HEK293 (cell line): ENCODE data around the gene LY6G5B.

Experiments
- CTCF ChIA-PET: fragments of 350-600 bp; formaldehyde crosslinking; extraction: SDS; loops from one replicate; lab custom pipeline; 2021; ENCODE audit warnings: antibody characterized with exemption; lab: Yijun Ruan, JAX
- POLR2A ChIA-PET: fragments of 300-600 bp; formaldehyde crosslinking; extraction: SDS; loops from one replicate; lab custom pipeline; 2020; ENCODE audit warnings: antibody characterized with exemption, inconsistent platforms; lab: Yijun Ruan, JAX
- H3K27ac ChIP-seq: fragments of 200-500 bp; sonication (Bioruptor generic); 2 replicates; pipeline ENCODE4 v1.5.1; 2014; ENCODE audit warnings: low read depth, low read length, control low read depth, inconsistent platforms; ENCODE audit errors: extremely low read depth
- H3K36me3 ChIP-seq, 2 experiments: fragments of 200-500 bp in 1 of 2; sonication (Bioruptor generic) in 1 of 2; 1 replicate in 1 of 2; 2 replicates in 1 of 2; pipeline ENCODE4 v1.5.1; 2014 to 2017; ENCODE audit warnings: inconsistent platforms in 2 of 2, low read length in 2 of 2; ENCODE audit not compliant: control insufficient read depth in 2 of 2, insufficient read depth in 1 of 2
- H3K4me1 ChIP-seq: fragments of 200-500 bp; sonication (Bioruptor generic); 2 replicates; pipeline ENCODE4 v1.5.1; 2014; ENCODE audit warnings: mild to moderate bottlenecking, low read length, inconsistent platforms; ENCODE audit not compliant: control insufficient read depth, insufficient read depth
- H3K4me3 ChIP-seq: 2 replicates; pipeline ENCODE4 v1.5.1; 2011; ENCODE audit warnings: low read depth, mild to moderate bottlenecking, control low read depth, low read length, moderate library complexity
- H3K9me3 ChIP-seq: fragments of 200-500 bp; sonication (Bioruptor generic); 2 replicates; pipeline ENCODE4 v1.5.1; 2014; ENCODE audit warnings: low read depth, low read length, inconsistent platforms; ENCODE audit not compliant: control insufficient read depth, insufficient read depth
- CTCF ChIP-seq: fragments of 450-650 bp; formaldehyde crosslinking; IDR thresholded peaks from 2 replicates; pipeline ENCODE4 v1.5.1; 2016; ENCODE audit warnings: missing biosample characterization, missing genetic modification characterization
- KLF10 ChIP-seq: fragments of 450-650 bp; IDR thresholded peaks from 2 replicates; pipeline ENCODE4 v1.5.1; 2018; ENCODE audit warnings: missing biosample characterization, mild to moderate bottlenecking, missing genetic modification characterization
- SCRT1 ChIP-seq: fragments of 450-650 bp; formaldehyde crosslinking; IDR thresholded peaks from 2 replicates; pipeline ENCODE4 v1.5.1; 2016; ENCODE audit warnings: missing biosample characterization, missing genetic modification characterization, borderline replicate concordance
- ZNF174 ChIP-seq: fragments of 450-650 bp; formaldehyde crosslinking; IDR thresholded peaks from 2 replicates; pipeline ENCODE4 v1.5.0; 2017; ENCODE audit warnings: missing biosample characterization, mild to moderate bottlenecking, missing genetic modification characterization
- ZNF2 ChIP-seq: fragments of 450-650 bp; formaldehyde crosslinking; IDR thresholded peaks from 2 replicates; pipeline ENCODE4 v1.5.1; 2016; ENCODE audit warnings: missing biosample characterization, missing genetic modification characterization
- ZNF223 ChIP-seq: fragments of 450-650 bp; formaldehyde crosslinking; IDR thresholded peaks from 2 replicates; pipeline ENCODE4 v1.5.1; 2016; ENCODE audit warnings: missing biosample characterization, missing genetic modification characterization
- ZNF324 ChIP-seq: fragments of 450-650 bp; formaldehyde crosslinking; IDR thresholded peaks from 2 replicates; pipeline ENCODE4 v1.5.1; 2016; ENCODE audit warnings: missing biosample characterization, missing genetic modification characterization
- ZNF341 ChIP-seq: fragments of 450-650 bp; formaldehyde crosslinking; IDR thresholded peaks from 2 replicates; pipeline ENCODE4; 2016; ENCODE audit warnings: low read depth, missing biosample characterization, missing genetic modification characterization
- ZNF350 ChIP-seq: fragments of 450-650 bp; formaldehyde crosslinking; IDR thresholded peaks from 2 replicates; pipeline ENCODE4 v1.5.0; 2017; ENCODE audit warnings: missing biosample characterization, mild to moderate bottlenecking, missing genetic modification characterization
- ZNF416 ChIP-seq: fragments of 450-650 bp; formaldehyde crosslinking; IDR thresholded peaks from 2 replicates; pipeline ENCODE4 v1.5.1; 2016; ENCODE audit warnings: missing biosample characterization, missing genetic modification characterization
- ZNF571 ChIP-seq: fragments of 450-650 bp; formaldehyde crosslinking; IDR thresholded peaks from 2 replicates; pipeline ENCODE4 v1.5.0; 2017; ENCODE audit warnings: missing biosample characterization, missing genetic modification characterization
- ZNF600 ChIP-seq: fragments of 450-650 bp; formaldehyde crosslinking; IDR thresholded peaks from 2 replicates; pipeline ENCODE4 v1.5.1; 2016; ENCODE audit warnings: missing biosample characterization, missing genetic modification characterization
- ZNF624 ChIP-seq: fragments of 450-650 bp; formaldehyde crosslinking; IDR thresholded peaks from 2 replicates; pipeline ENCODE4 v1.5.1; 2017; ENCODE audit warnings: missing biosample characterization, missing genetic modification characterization
- ZNF626 ChIP-seq: fragments of 450-650 bp; sonication (Bioruptor Pico); formaldehyde crosslinking; IDR thresholded peaks from 2 replicates; pipeline ENCODE4 v1.5.1; 2018; ENCODE audit warnings: missing biosample characterization, missing genetic modification characterization, inconsistent platforms
- ZNF629 ChIP-seq: fragments of 450-650 bp; formaldehyde crosslinking; IDR thresholded peaks from 2 replicates; pipeline ENCODE4 v1.5.1; 2017; ENCODE audit warnings: missing biosample characterization, missing genetic modification characterization
- ZNF654 ChIP-seq: fragments of 450-650 bp; formaldehyde crosslinking; IDR thresholded peaks from 2 replicates; pipeline ENCODE4 v1.5.1; 2016; ENCODE audit warnings: low read depth, missing biosample characterization, missing genetic modification characterization
- ZNF692 ChIP-seq: fragments of 450-650 bp; formaldehyde crosslinking; IDR thresholded peaks from 2 replicates; pipeline ENCODE4 v1.5.1; 2016; ENCODE audit warnings: missing biosample characterization, missing genetic modification characterization
- ZNF76 ChIP-seq: fragments of 450-650 bp; formaldehyde crosslinking; IDR thresholded peaks from 2 replicates; pipeline ENCODE4; 2016; ENCODE audit warnings: low read depth, missing biosample characterization, missing genetic modification characterization, borderline replicate concordance
- ZNF791 ChIP-seq: fragments of 450-650 bp; formaldehyde crosslinking; IDR thresholded peaks from 2 replicates; pipeline ENCODE4 v1.5.1; 2016; ENCODE audit warnings: missing biosample characterization, missing genetic modification characterization
- TF ChIP-seq, protein P1 (sequence below): fragments of 450-650 bp; formaldehyde crosslinking; IDR thresholded peaks from 2 replicates; pipeline ENCODE4 v1.5.1; 2016; ENCODE audit warnings: missing biosample characterization, missing genetic modification characterization
- TF ChIP-seq, protein P2 (sequence below): fragments of 450-650 bp; formaldehyde crosslinking; IDR thresholded peaks from 2 replicates; pipeline ENCODE4 v1.5.1; 2016; ENCODE audit warnings: missing biosample characterization, missing genetic modification characterization, low read depth

Gene LY6G5B

DNA sequence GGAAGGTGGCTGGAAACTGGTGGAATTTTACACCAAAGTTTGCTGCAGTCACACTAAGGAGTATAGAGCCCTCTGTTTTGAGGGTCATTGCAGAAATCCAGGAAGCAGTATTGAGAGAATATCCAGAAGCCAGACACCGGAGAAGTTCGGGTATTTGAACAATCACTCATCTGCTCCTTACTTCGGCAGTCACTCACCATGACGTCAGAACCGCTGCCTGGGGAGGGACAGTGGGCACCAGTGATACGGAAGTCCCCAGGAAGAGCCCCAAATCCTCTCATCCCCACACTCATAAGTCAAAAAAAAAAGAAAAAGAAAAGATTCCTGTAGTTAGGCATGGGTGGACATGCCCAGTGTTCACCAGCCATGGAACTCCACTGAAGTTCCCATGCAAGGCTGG, 7.1 kb downstream of the LY6G5B start:
- POLR2A ChIA-PET: interaction anchor here (0.7 kb wide), 1 partner anchor 373 kb away, joined by 3 read pairs; no protein-coding TSS in a partner anchor
- H3K27ac ChIP-seq: no peak overlapping the region
- H3K36me3 ChIP-seq: peaks cover 11 to 18% of the 10 kb centered on the region in 2 experiments
- no peaks in the 10 kb centered on the region; the same call in 1 of the 2 replicates for H3K4me1 ChIP-seq
- H3K4me3 ChIP-seq: no peak overlapping the region
- TF ChIP-seq ZNF600 (tag by site-specific recombination) (0 out of 2 replicates have a peak, but pooled peaks have one; percentile 31), KLF10 (tag by site-specific recombination) (no peak)
- H3K9me3 ChIP-seq: no peaks in the 10 kb centered on the region
- CTCF ChIA-PET: interaction anchor here (0.5 kb wide), 1 partner anchor 27 kb away, joined by 3 read pairs; no protein-coding TSS in a partner anchor

DNA sequence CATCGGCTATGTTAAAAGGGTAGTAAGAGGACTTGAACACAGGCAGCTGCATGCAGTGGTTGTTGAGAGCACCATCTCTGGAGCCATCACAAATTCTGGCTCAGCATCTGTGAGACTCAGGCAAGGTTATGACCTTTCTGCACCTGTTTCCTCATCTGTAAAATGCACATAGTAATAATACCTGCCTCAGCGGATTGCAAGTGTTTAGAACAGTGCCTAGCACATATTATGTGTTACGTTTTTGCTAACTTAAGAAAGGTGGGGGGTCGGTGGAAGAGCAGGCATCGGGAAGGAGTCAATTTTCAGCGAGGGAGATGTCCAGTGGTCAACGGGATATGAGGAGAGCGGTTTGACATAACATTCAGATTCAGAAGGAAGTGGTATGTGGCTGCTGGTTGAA, 8.2 kb downstream of the LY6G5B start:
- peak; percentile 57 for TF ChIP-seq ZNF341 (tag by site-specific recombination)
- TF ChIP-seq SCRT1 (tag by site-specific recombination): no peak
- TF ChIP-seq ZNF626: no peak
- Histone ChIP-seq H3K27ac (no peak overlapping the region), H3K4me1 (no peaks in the 10 kb centered on the region; the same call in 1 of the 2 replicates), H3K4me3 (no peak overlapping the region), H3K9me3 (no peaks in the 10 kb centered on the region), H3K36me3 (peaks cover under 1 to 9% of the 10 kb centered on the region in 2 experiments; a peak in 2 of 3 replicates)
- POLR2A ChIA-PET: interaction anchor here (1.0 to 1.5 kb wide), 4 partner anchors 17 to 150 kb away, joined by 3 to 6 read pairs (median 6); partner anchors contain the start of genes ABHD16A, C6orf47, CLIC1 and HSPA1B
- CTCF ChIA-PET: interaction anchor here (0.5 to 1.3 kb wide), 6 partner anchors 11 to 275 kb away, joined by 3 to 6 read pairs (median 3); partner anchors contain the start of genes ATP6V1G2 and MSH5

DNA sequence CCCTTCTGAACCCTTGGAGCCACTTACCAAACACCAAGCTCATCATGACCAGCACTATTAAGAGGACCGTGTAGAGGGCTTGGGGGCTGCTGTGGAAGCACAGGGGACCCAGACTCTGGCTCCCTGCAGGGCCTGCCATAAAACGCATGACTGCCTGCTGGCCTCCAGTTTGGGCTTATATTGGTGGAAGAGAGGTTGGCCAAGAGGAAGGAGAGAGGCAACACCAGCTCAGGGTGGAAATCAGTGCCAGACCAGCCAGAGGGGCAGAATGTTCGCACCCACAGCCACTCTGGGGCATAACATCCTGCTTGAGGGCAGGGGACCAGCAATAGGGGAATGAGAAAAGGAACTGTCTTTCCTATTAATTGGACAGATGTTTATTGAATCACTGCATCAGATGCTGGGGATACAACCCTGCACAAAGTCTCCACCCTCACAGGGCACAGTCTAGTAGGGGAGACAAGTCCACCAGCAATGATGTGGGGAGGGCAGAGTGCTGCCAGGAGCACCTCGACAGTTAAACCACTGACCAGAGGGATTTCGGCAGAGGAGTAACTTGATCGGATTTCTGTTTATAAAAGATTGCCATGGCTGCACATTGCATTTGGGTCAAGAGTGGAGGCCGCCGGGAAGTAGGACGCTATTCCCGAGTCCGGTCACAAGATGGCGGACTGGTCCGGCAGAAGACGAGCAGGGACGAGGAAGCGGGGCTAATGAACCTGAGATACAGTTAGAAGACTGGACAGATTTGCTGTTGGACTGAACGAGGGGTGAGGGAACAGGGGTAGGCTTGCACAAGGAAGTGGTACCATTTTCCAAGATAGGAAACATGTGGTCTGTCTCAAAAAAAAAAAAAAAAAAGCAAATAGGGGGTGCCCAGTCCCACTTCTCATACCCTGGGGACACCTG, 10.7 kb downstream of the LY6G5B start, which contains the start of gene LY6G5C:
LY6G5C (minus strand) TSS at position 842 of the 909 bp plus-strand sequence; CDS start at position 148, 694 bp downstream.
- peak within 1 kb of the TSS; percentile 27 for H3K4me3 ChIP-seq
- no peak within 1 kb of the TSS; the same call in 1 of the 2 replicates for H3K27ac ChIP-seq
- TF ChIP-seq ZNF324 (tag by site-specific recombination) (0 out of 2 replicates have a peak, but pooled peaks have one; percentile 25), ZNF416 (tag by site-specific recombination) (no peak), ZNF571 (no peak), ZNF654 (tag by site-specific recombination) (peak; percentile 98), ZNF350 (tag by site-specific recombination) (no peak), ZNF791 (tag by site-specific recombination) (no peak), ZNF629 (tag by site-specific recombination) (0 out of 2 replicates have a peak, but pooled peaks have one; percentile 17), CTCF (tag by site-specific recombination) (peak; percentile 68; the same call in 1 of the 2 replicates), ZNF76 (tag by site-specific recombination) (peak; percentile 76), ZNF692 (tag by site-specific recombination) (no peak), ZNF223 (no peak), ZNF174 (tag by site-specific recombination) (no peak), ZNF2 (tag by site-specific recombination) (peak; percentile 34; the same call in 1 of the 2 replicates), ZNF624 (no peak)
- TF ChIP-seq, protein P1, sequence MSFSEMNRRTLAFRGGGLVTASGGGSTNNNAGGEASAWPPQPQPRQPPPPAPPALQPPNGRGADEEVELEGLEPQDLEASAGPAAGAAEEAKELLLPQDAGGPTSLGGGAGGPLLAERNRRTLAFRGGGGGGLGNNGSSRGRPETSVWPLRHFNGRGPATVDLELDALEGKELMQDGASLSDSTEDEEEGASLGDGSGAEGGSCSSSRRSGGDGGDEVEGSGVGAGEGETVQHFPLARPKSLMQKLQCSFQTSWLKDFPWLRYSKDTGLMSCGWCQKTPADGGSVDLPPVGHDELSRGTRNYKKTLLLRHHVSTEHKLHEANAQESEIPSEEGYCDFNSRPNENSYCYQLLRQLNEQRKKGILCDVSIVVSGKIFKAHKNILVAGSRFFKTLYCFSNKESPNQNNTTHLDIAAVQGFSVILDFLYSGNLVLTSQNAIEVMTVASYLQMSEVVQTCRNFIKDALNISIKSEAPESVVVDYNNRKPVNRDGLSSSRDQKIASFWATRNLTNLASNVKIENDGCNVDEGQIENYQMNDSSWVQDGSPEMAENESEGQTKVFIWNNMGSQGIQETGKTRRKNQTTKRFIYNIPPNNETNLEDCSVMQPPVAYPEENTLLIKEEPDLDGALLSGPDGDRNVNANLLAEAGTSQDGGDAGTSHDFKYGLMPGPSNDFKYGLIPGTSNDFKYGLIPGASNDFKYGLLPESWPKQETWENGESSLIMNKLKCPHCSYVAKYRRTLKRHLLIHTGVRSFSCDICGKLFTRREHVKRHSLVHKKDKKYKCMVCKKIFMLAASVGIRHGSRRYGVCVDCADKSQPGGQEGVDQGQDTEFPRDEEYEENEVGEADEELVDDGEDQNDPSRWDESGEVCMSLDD: no peak
- TF ChIP-seq, protein P2, sequence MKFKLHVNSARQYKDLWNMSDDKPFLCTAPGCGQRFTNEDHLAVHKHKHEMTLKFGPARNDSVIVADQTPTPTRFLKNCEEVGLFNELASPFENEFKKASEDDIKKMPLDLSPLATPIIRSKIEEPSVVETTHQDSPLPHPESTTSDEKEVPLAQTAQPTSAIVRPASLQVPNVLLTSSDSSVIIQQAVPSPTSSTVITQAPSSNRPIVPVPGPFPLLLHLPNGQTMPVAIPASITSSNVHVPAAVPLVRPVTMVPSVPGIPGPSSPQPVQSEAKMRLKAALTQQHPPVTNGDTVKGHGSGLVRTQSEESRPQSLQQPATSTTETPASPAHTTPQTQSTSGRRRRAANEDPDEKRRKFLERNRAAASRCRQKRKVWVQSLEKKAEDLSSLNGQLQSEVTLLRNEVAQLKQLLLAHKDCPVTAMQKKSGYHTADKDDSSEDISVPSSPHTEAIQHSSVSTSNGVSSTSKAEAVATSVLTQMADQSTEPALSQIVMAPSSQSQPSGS: no peak

More for the DNA sequence above, 10.7 kb downstream of the LY6G5B start, which contains the start of gene LY6G5C:
- ChIA-PET CTCF (interaction anchor here (0.5 to 2.3 kb wide), 31 partner anchors 10 to 1114 kb away, joined by 3 to 24 read pairs (median 4); partner anchors contain the start of genes CSNK2B, LY6G6C and MSH5), POLR2A (interaction anchor here (0.6 to 2.1 kb wide), 15 partner anchors 9 to 272 kb away, joined by 3 to 15 read pairs (median 4); partner anchors contain the start of genes ABHD16A, C6orf47, CSNK2B and GPANK1)
- Histone ChIP-seq H3K9me3 (no peaks in the 10 kb centered on the region), H3K4me1 (no peaks in the 10 kb centered on the region; the same call in 1 of the 2 replicates), H3K36me3 (peaks cover 0 to 5% of the 10 kb centered on the region in 2 experiments; a peak in 1 of 3 replicates)
